Measurements from ENCODE around the gene SLC25A41.
A peak's percentile ranks its signal among the peaks of the same experiment; 100 is the strongest.

SLC25A41 gene

GRCh38 chr19:6381030-6381750 lies 52.4 kb downstream of the SLC25A41 start:
- TF ChIP-seq CTCF (IDR thresholded peaks at IDR 0.05; ENCODE audit: low read depth, low read length): no peak
- H3K4me3 ChIP-seq (replicated peaks in 1 of 2; ENCODE audit: low read depth in 2 of 2, low read length in 2 of 2): no peak overlapping the region

DNA sequence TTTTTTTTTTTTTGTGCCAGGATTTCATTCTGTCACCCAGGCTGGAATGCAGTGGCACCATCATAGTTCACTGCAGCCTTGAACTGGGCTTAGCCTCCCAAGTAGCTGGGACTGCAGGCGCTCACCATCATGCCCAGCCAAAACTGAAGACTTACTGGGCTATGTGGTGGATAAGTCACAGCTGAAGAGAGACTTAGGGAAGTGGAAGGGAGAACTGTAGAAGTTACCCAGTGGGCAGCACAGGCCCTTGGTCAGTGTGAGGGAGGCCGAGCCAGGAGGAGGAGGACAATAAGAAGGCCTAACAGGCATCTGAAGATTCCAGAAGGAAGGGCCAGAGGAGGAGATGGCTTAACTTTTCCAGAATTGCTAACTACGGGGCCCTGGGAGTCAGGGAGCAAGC lies 53.8 kb downstream of the SLC25A41 start:
- no peak overlapping the region for H3K4me3 ChIP-seq (replicated peaks in 1 of 2; ENCODE audit: low read depth in 2 of 2, low read length in 2 of 2)
- TF ChIP-seq CTCF (IDR thresholded peaks at IDR 0.05; ENCODE audit: low read depth, low read length): no peak
- DNase-seq (ENCODE audit: low read depth in 2 of 2): no peak

More at GRCh38 chr19:6381030-6381750, 52.4 kb downstream of the SLC25A41 start:
- no peak for DNase-seq (ENCODE audit: low read depth in 2 of 2)

- H3K4me3 ChIP-seq (replicated peaks in 1 of 2; ENCODE audit: low read depth in 2 of 2, low read length in 2 of 2): no peak overlapping the region
- DNase-seq (ENCODE audit: low read depth in 2 of 2): no peak
- TF ChIP-seq CTCF (IDR thresholded peaks at IDR 0.05; ENCODE audit: low read depth, low read length): no peak
Measured at GRCh38 chr19:6378486-6378885, 55.1 kb downstream of the SLC25A41 start.

DNA sequence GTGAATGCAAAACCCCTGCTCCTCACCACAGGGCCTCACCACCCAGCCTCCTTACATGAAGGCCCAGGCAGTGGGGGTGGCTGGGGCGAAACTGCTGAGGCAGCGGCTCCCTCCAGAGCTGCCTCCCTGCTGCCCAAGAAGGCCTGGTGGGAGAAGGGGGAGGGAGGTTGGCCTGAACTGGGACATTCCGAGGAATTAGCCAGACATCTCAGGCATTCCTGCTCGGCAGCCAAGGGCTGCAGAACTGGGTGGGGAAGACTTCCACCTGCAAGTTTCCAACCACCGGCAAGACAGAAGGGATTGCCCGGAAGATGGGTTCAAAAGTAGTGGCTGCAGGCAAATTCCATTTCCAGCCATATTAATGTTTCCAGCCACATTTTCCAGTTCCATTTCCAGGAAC lies 55.5 kb downstream of the SLC25A41 start:
- peak in 1 of 2 donors; percentile 66 for DNase-seq (ENCODE audit: low read depth in 2 of 2)
- no peak overlapping the region for H3K4me3 ChIP-seq (replicated peaks in 1 of 2; ENCODE audit: low read depth in 2 of 2, low read length in 2 of 2)
- no peak for TF ChIP-seq CTCF (IDR thresholded peaks at IDR 0.05; ENCODE audit: low read depth, low read length)

- DNase-seq (ENCODE audit: low read depth in 2 of 2): no peak
- no peak overlapping the region for H3K4me3 ChIP-seq (replicated peaks in 1 of 2; ENCODE audit: low read depth in 2 of 2, low read length in 2 of 2)
- no peak for TF ChIP-seq CTCF (IDR thresholded peaks at IDR 0.05; ENCODE audit: low read depth, low read length)
Measured at GRCh38 chr19:6376512-6377190, 56.9 kb downstream of the SLC25A41 start.
